HPDE6-E6E7 (cell line): Measurements from ENCODE around the gene NEURL4.
"Not testable (repeated sequence)": the region's sequence is repeated elsewhere in the genome, so short reads cannot be mapped to it uniquely, and the experiment has no call there.

Experiments used
- DNase-seq: peaks from one replicate; pipeline ENCODE4 v3.0.0; 2011; ENCODE audit warnings: missing footprints; ENCODE audit errors: extremely low spot score

The NEURL4 gene

GRCh38 chr17:7347630-7348477, 18.7 kb upstream of the NEURL4 start:
- no peak for DNase-seq

- no peak for DNase-seq
Observed at GRCh38 chr17:7346761-7347614, 17.9 kb upstream of the NEURL4 start.

GRCh38 chr17:7343250-7343649, 14.1 kb upstream of the NEURL4 start:
- DNase-seq = no peak

DNA sequence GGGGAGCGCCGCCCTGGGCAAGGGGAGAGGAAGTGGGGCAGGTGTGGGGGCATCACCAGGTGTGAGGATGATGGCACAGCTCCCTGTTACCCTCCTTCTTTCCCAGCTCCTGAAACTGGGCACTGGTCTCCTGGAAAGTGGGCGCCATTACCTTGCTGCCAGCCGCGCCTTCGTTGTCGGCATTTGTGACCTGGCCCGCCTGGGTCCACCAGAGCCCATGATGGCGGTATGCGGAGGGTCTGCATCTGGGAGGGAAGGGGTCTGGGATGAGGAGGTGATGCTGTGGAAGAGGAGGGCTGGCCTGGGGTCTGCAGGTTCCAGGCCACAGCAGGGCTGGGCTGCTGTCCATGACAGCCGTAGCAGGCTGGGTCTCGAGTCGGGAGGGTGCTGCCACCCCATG, 12.7 kb upstream of the NEURL4 start:
- DNase-seq = no peak

GRCh38 chr17:7340179-7340578, 11.0 kb upstream of the NEURL4 start:
- DNase-seq = no peak

- not testable (repeated sequence) for DNase-seq
Observed at GRCh38 chr17:7337600-7337999, 8.5 kb upstream of the NEURL4 start.

DNA sequence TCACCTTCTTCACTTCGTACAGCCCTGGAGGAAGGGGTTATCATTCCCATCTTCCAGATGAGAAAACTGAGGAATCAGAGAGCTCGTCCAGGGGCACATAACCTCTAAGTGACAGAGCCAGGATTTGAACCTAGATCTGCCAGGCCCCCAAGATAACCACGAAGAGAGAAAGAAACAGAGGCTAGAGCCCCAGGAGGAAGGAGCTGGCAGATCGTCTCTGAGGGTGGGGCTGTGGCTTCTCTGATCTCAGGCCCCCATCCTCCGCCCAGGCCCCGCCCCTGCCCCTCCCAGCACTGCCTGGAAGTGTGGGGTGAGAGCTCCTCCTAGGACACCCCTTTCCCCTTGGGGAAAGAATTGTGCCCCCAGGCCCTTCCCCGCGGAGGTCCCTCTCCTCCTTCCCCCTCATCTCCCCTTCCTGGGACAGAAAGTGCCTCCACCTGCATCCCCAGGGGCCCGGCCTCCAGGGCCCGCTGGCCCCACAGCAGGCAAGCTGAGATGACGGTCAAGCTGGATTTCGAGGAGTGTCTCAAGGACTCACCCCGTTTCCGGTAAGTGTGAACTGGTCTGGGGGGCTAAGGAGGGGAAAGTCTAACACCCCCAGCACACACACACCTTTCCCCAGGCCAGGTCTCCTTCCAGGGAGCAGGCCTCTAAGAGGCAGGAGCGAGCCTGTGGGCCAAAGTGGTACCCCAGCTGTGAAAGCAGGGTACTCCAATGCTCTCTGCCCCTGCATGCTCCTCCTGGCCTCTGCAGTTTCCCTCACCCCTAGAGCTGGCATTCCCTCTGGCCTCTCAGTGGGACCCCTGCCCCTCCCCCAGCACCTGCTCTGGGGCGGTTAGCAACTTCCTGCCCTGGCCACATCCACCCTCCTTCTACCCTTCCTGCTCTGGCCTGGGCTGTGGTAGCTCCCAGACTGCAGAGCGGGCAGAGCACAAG, 7.4 kb upstream of the NEURL4 start, which contains the start of gene ACAP1:
Gene ACAP1 (plus strand): TSS at position 290 of the 936 bp plus-strand sequence. CDS start 206 bp downstream, at position 496.
- DNase-seq = no peak

- not testable (repeated sequence) for DNase-seq
Observed at GRCh38 chr17:7335765-7336164, 6.6 kb upstream of the NEURL4 start.

DNA sequence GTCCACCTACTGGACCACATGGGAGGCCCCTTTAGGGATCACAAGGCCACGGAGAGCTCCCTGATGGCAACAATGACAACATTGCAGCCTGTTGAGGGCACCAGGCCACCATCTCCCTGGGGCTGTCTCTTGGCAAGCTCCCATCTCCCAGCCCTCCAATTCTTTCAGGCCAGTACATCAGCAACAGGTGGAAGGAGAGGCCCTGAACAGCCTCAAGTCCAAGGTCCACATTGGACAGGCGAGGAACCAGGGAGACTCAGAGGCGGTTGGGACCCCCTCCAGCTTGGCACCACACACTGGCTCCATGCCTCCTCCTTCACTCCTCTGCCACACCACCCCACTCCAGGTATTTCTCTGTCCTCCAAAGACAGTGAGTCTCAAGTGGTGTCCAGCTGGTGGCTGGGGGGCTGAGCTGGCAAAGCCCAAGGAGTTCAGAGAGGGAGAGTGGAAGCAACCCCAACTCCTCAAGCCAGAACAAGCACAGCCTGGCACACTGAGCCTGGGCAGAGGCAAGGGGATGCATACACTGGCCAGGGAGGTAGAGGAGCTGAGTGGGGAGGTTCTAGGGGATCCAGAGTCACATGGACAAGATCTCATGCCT, 5.9 kb upstream of the NEURL4 start:
- no peak for DNase-seq

DNA sequence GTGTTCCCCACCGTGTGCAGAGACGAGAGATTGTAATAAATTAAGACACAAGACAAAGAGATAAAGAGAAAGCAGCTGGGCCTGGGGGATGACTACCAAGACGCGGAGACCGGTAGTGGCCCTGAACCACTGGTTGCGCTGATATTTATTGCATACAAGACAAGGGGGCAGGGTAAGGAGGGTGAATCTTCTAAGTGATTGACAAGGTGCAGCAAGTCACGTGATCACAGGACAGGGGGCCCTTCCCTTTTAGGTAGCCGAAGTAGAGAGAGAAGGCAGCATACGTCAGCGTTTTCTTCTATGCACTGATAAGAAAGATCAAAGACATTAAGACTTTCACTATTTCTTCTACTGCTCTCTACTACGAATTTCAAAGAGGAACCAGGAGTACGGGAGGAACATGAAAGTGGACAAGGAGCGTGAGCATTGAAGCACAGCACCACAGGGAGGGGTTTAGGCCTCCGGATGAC, 3.5 kb upstream of the NEURL4 start:
- not testable (repeated sequence) for DNase-seq

GRCh38 chr17:7332111-7332510, 3.0 kb upstream of the NEURL4 start:
- no peak for DNase-seq

DNA sequence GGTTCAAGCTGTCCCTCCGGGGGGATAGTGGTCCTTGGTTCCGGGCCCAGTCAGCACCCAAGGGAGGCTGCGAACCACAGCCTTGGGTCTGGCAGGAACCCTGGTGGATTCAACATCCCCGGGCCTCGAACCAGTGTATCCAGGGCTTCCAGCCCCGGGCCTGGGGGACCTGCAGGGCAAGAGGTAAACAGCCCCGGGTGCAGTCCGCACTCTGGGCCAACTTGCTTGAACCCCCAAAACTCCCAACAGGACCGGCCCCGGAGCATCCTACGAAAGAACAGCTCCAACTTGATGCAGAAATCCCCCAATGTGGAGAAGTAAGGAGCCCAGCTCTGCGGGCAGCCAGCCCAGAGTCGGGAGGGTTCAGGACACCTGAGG, 1.5 kb upstream of the NEURL4 start:
- DNase-seq = no peak

GRCh38 chr17:7329997-7330637, 982 bp upstream of the NEURL4 start:
- peak; percentile 96 for DNase-seq

GRCh38 chr17:7329374-7329996, 350 bp upstream of the NEURL4 start:
- DNase-seq = peak; percentile 98

DNA sequence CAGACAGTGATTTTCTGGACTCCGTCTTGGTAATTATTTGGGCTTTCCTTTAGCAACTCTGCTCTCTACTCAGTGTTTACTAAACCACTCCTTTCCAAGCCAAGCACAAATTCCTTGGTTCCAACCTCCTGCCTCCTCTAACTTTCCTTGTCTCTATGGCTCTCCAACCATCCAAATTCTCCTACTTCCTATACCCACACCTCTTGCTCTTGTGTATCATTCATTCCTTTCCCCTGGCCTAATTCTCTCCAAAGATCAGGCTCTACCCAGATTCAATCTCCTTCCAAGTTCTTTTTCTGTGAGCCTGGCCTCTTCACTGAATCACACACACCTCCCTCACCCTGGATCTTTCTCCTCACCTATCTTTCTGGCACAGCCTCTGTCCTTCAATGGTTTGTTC, 1.1 kb downstream of the NEURL4 start:
- no peak for DNase-seq

- DNase-seq = no peak
Observed at GRCh38 chr17:7327501-7327900, 1.6 kb downstream of the NEURL4 start.

DNA sequence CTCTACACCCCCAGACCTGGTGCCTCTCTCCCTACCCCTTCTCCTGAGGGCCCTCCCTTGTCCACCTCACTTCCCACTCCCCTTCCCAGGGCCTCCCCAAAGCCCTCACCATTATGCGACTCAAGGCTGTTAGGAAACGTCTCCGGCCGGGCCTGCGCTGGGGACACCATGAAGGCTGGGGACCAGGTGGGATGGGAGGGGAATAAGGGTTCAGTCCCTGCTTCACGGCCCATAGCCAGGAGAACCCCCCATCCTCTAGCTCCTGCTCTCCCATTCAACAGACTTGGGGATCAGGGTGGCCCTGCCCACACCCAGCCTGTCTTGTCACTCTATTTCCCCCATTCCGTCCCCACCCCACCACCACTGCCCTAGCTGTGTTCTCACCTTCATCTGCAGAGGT, 2.1 kb downstream of the NEURL4 start:
- DNase-seq = no peak

DNA sequence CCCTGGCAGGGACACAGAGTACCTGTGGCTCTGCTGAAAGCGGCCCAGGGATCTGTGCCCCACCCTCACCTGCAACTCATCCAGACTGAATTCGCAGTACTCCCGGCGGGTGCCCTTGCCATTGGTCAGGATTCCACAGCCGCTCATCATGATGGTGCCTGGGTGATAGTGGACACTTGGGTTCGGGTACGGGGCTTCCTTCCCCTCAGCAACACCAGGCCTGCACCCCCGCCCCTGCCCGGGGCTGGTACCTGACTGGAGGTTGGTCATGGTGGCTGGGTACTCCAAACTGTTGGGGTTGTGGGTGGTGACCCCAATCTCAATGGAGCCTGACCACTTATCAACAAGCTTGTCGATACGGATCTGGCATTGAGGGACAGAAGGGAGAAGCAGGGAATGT, 2.9 kb downstream of the NEURL4 start:
- DNase-seq = no peak

GRCh38 chr17:7325031-7325528, 4.1 kb downstream of the NEURL4 start:
- DNase-seq = no peak

DNA sequence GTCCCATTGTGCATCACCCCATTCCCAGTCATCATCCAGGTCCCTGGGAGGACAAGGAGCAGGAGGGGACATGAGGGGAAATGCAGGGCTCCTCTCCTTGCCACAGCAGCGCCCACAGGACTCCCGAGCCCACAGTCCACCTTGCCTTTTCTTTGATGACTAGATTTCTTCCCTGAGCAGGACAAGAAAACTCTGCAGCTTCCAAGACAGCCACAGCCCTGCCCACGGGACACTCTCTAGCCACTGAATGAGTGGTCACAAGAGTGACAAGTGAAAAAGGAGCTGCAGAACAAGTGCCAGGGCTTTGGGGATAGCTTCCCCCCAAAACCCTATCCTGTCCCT, 4.7 kb downstream of the NEURL4 start:
- DNase-seq = no peak
